ENCODE measurements around the gene OR2T1.
"Not testable (repeated sequence)": the region's sequence is repeated elsewhere in the genome, so short reads cannot be mapped to it uniquely, and the experiment has no call there.

Gene OR2T1

DNA sequence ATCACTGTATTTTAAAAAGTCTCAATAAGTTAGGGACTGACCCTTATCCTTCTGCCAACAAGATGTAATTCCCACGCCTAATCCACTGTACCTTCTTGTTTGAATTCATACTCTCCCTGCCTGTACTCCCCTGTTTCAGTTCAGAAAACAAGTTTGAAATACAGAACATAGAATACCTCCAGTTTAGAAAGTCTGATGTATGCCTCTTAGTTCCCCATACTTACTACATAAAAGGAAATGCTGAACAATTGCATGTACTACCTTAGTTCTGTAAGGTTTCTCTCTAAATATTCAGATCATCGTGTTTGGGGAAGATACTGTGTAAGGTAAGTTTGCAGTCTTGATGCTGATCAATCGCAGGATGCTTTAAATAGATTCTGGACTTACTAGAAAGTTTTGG, 33.5 kb downstream of the OR2T1 start:
- not testable (repeated sequence) for DNase-seq (ENCODE audit: low read depth in 3 of 3)

DNA sequence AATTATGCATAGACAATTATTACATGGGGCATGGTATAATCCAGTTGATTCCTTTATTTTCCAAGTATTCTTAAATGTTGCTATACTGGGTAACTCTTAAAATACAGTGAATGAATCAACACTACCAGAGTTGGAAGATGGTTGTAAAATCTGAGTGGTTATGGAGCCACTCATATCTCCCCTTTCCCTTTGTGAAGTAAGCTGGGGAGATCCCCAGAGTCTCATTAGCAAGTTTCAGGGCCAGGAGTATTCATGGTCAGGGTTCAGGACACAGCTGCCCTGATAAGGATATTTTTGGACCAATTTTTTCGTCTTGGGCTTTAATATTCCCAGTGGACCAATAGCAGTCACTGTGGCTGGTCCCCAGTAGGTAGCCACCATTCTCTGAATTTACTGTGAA, 35.8 kb downstream of the OR2T1 start:
- DNase-seq (ENCODE audit: low read depth in 3 of 3) = not testable (repeated sequence)

DNA sequence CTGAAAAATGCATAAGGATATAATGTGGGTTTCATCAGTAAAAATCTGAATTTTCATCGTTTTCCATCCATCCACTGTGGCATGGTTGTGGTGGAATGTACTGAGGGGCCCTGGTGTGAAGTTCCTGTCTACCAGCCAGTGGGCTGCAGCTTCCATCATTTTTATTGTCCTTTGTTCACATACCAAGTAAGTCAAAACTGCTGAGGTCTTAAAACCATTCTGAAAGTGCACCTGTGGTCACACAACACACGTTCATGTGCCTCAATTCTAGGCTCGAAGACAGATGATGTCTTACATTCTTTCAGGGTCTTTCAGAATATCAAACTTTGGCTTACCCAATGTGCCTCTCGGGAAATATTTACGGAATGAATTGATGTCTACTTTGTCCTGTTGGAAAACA, 36.4 kb downstream of the OR2T1 start:
- not testable (repeated sequence) for DNase-seq (ENCODE audit: low read depth in 3 of 3)

DNA sequence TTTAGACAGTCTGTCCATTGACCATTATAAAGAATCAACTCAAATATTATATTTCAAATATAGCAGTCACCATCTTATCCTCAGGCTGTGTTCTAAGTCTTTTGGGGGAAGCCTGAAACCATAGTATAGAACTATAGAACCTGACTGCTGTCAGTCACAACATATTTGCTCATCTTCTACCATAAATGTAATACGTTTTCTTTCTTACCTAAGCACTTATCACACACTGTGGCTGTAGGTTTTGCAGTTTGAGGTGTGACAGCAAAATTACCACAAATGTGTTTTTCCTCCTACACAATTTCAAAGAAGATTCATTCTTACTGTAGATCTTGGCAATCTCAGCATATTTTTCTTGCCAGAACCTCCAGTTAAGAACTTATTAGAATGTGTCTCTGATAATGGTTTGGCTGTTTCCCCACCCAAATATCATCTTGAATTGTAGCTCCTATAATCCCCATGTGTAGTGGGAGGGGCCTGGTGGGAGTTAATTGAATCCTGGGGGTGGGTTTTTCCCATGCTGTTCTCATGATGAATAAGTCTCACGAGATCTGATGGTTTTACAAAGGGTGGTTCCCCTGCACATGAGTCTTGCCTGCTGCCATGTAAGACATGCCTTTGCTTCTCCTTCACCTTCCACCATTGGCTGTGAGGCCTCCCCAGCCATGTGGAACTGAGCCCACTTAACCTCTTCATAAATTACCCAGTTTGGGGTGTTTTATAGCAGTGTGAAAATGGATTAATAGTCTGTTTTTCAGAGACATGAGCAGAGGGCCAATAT, 39.8 kb downstream of the OR2T1 start:
- DNase-seq (ENCODE audit: low read depth in 3 of 3) = not testable (repeated sequence)

DNA sequence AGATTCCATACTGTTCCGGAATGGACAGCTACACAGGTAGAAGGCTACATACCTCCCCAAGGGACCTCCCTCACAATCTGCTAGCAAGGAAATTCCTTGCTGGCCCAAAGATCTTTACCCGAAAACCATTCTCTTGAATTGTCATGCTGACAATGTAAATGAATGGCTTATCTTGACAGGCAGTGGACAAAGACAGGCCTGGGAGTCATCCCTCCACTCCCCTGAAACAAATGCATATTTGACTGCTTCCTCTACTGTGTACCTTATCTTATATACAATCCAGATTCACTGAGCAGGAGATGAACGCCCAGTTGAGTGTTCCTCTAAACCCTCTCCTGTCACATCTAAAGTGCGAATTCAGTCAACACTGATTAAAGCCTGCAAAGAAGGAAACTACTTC, 41.8 kb downstream of the OR2T1 start:
- not testable (repeated sequence) for DNase-seq (ENCODE audit: low read depth in 3 of 3)

DNA sequence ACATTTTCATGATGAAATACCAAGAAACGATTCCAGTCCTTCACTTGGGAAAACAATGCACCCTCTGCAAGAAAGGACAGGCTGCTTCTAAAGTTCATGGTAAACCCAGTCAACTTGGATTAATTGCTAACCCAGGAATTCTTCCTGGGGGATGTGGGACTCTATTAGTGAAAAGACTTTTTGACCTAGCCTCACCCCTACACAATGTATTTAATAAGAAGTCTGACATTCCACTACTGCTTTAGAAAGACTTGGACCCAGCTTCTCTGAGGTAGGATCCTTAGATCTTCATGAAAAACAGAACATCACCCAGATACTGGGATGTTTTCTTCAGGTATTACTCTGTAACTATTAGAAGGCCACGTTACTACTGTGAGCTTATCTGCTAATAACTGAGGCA, 42.6 kb downstream of the OR2T1 start, which contains the start of gene OR2T2:
TSS of gene OR2T2 (plus strand) at position 239 of the 400 bp plus-strand sequence. CDS start 7,161 bp downstream, outside the sequence.
- not testable (repeated sequence) for DNase-seq (ENCODE audit: low read depth in 3 of 3)

- not testable (repeated sequence) for DNase-seq (ENCODE audit: low read depth in 3 of 3)
These were observed 45.7 kb downstream of the OR2T1 start for GRCh38 chr1:248448409-248449074.

DNA sequence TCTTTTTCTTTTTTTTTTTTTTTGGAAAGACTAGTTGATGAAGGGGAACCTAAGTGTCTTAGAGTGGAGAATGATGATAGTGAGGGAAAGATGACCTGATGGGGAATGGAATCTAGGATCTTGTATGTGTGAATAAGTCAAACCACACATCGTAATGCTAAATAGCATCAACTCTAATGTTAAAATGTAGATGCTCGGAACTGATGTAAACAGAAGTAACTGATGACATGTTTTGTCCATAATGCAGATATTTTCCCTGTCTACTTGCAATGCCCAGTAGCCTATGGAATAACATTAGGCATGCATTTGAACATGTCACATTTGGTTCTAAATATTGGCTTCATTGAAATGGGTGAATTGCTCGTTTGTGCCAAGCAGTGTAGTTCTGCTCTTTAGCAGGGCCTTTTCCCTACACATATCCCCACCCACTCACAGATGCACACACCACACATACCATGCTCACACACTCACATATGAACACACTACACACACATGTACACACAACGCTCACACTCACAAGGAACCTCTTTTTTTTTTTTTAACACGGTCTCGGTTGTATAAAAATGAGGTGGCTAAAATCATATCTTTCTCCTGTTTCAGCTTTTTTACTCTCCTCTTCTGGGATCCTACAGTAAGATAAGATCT, 47.1 kb downstream of the OR2T1 start:
- DNase-seq (ENCODE audit: low read depth in 3 of 3) = not testable (repeated sequence)

DNA sequence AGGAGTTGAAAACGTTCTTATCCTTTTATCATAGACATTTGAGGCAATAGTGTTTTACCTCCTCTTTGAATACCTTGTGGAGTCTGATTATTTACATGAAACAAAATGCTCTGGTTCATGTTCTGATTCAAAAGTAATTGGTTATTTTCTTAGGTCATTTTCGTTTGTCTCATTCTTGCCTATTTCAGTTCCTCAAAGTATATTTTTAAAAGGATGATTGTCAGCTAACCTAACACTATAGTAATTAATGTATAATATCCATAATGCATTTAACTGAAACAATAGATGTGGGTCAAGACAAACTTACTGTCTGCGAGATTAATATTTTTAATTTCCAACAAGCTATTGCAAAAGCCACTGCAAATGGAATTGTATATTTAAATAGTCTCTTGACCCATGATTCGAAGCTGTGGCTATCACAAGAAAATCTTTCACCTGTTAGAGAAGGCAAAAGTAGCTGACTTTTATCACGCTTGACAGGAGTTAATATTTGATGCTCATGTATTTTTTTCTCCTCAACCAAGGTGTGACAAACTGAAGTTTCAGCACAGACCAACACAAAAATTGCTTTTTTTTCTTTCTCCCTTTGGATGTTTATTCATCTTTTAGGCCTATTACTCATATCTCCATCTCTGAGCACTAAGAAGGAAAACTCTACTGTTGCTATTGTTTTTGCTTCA, 47.8 kb downstream of the OR2T1 start:
- DNase-seq (ENCODE audit: low read depth in 3 of 3) = not testable (repeated sequence)

DNA sequence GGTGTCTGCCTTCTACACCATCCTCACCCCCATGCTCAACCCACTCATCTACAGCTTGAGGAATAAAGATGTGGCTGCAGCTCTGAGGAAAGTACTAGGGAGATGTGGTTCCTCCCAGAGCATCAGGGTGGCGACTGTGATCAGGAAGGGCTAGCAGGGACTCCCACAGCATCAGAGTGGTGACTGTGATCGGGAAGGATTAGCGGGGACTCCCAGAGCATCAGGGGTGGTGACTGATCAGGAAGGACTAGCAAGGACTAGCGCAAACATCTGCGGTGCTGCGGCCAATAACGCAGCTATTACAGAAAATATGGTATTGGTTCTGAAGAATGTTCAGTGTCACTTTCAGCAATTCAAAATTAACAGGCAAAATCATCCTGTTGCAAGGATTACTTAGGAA, 50.8 kb downstream of the OR2T1 start:
- DNase-seq (ENCODE audit: low read depth in 3 of 3) = not testable (repeated sequence)

GRCh38 chr1:248455045-248455444, 52.2 kb downstream of the OR2T1 start:
- DNase-seq (ENCODE audit: low read depth in 3 of 3) = not testable (repeated sequence)

DNA sequence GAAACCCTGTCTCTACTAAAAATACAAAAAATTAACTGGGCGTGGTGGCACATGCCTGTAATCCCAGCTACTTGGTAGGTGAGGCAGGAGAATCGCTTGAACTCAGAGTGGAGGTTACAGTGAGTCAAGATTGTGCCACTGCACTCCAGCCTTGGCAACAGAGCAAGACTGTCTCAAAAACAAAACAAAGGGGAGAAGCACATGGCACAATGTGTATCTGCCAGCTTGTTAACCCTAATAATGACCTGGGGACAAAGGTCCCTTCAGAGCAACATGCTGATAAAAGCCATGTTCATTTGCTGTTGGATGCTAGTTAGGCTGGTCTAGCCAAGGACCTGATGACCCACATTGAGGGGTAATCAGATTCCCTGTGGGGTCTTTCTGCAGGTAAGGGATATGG, 53.8 kb downstream of the OR2T1 start:
- DNase-seq (ENCODE audit: low read depth in 3 of 3) = not testable (repeated sequence)
